Panc1 (cell line): ENCODE results near the gene FGL2. TPM values are rescaled to one million over a fixed set of nuclear protein-coding genes. Genes with fewer than 3 reads are reported as not detected.
"Not testable (repeated sequence)": the region's sequence is repeated elsewhere in the genome, so short reads cannot be mapped to it uniquely, and the experiment has no call there.

ENCODE experiments used
- ATAC-seq: fragments of 200-7000 bp; cut with Tn5 transposase; 2 replicates; pipeline ENCODE4 v1.9.1; 2020; ENCODE audit warnings: mild to moderate bottlenecking, moderate library complexity
- BruUV-seq: library from RNA; stranded (reverse); fragments of 400-500 nt; replicated peaks from 2 replicates; lab custom pipeline; 2021; lab: Mats Ljungman, UMichigan
- CTCF ChIA-PET: fragments of 300-600 bp; sonication (Branson Sonifier 250); formaldehyde crosslinking; loops from one replicate; lab custom pipeline; 2022; ENCODE audit warnings: antibody characterized with exemption; lab: Charles Lee
- POLR2A ChIA-PET: fragments of 300-600 bp; sonication (Branson Sonifier 250); formaldehyde crosslinking; loops from one replicate; lab custom pipeline; 2022; ENCODE audit warnings: antibody characterized with exemption; lab: Charles Lee
- DNase-seq: peaks from one replicate; pipeline ENCODE4 v3.0.0-alpha.2; 2010; ENCODE audit warnings: low read depth, low spot score
- H3K27ac ChIP-seq: 2 replicates; pipeline ENCODE4 v1.5.1; 2011; ENCODE audit warnings: mild to moderate bottlenecking, low read length, inconsistent platforms
- H3K27me3 ChIP-seq: fragments of 200-500 bp; sonication (Bioruptor generic); 2 replicates; pipeline ENCODE4 v1.6.0; 2014; ENCODE audit warnings: low read length, inconsistent platforms; ENCODE audit not compliant: control insufficient read depth, insufficient read depth
- H3K36me3 ChIP-seq: fragments of 200-500 bp; sonication (Bioruptor generic); 2 replicates; pipeline ENCODE4 v1.5.1; 2014; ENCODE audit warnings: inconsistent platforms, mild to moderate bottlenecking, low read length, moderate library complexity; ENCODE audit not compliant: control insufficient read depth, insufficient read depth
- H3K4me1 ChIP-seq: 2 replicates; pipeline ENCODE4 v1.5.1; 2011; ENCODE audit warnings: inconsistent platforms, mild to moderate bottlenecking, low read length, moderate library complexity; ENCODE audit not compliant: control insufficient read depth, insufficient read depth
- H3K4me3 ChIP-seq, 2 experiments: 2 replicates each; pipeline ENCODE4 v1.5.1; 2011 to 2012; ENCODE audit warnings: low read depth in 2 of 2, low read length in 2 of 2, mild to moderate bottlenecking in 2 of 2, inconsistent platforms in 1 of 2, moderate library complexity in 1 of 2
- H3K9me3 ChIP-seq: fragments of 200-500 bp; sonication (Bioruptor generic); 2 replicates; pipeline ENCODE4 v1.5.1; 2014; ENCODE audit warnings: low read depth, mild to moderate bottlenecking, inconsistent platforms, low read length, moderate library complexity; ENCODE audit not compliant: control insufficient read depth, insufficient read depth
- CTCF ChIP-seq: fragments of 450-650 bp; IDR thresholded peaks from 2 replicates; pipeline ENCODE4 v1.5.1; 2017; ENCODE audit warnings: mild to moderate bottlenecking
- POLR2AphosphoS5 ChIP-seq: IDR thresholded peaks from 2 replicates; pipeline ENCODE4 v1.6.1; 2012; ENCODE audit warnings: mild to moderate bottlenecking, low read depth, low read length, moderate library complexity
- REST ChIP-seq, 2 experiments: IDR thresholded peaks; 2 replicates each; pipeline ENCODE4 v1.6.1; 2011 to 2012; ENCODE audit warnings: low read depth in 2 of 2, control low read depth in 1 of 2, low read length in 1 of 2, mild to moderate bottlenecking in 1 of 2, moderate library complexity in 1 of 2; ENCODE audit not compliant: insufficient read depth in 1 of 2
- SIN3A ChIP-seq: IDR thresholded peaks from 2 replicates; pipeline ENCODE4 v1.6.1; 2012; ENCODE audit warnings: low read depth, mild to moderate bottlenecking, low read length, moderate library complexity, borderline replicate concordance; ENCODE audit not compliant: insufficient read depth
- TCF7L2 ChIP-seq: IDR thresholded peaks from 2 replicates; pipeline ENCODE4 v1.6.1; 2011; ENCODE audit warnings: mild to moderate bottlenecking, low read depth, low read length, inconsistent platforms
- in situ Hi-C: cut with HindIII; loops from 2 replicates; pipeline ENCODE4 v1.10.0; 2016; ENCODE audit warnings: low sequenced_read_pairs, low pct_unique_long_range_greater_than_20kb
- intact Hi-C: fragments of 100-400 bp; cut with micrococcal nuclease; formaldehyde crosslinking; loops from one replicate; pipeline ENCODE4 v1.10.0; 2022; ENCODE audit not compliant: unreplicated experiment
- total RNA-seq: library from RNA; stranded (reverse); gene quantifications from one replicate; pipeline ENCODE4 v1.2.1, GENCODE V29; 2021; ENCODE audit not compliant: unreplicated experiment

The FGL2 gene
- total RNA-seq, 1 experiment from 2014 or later, result not detected

- DNase-seq, result no peak
- Histone ChIP-seq H3K36me3 (no peaks in the 10 kb centered on the region), H3K4me3 (no peak overlapping the region), H3K9me3 (no peaks in the 10 kb centered on the region), H3K27ac (no peak overlapping the region), H3K4me1 (no peaks in the 10 kb centered on the region), H3K27me3 (no peaks in the 10 kb centered on the region)
- in situ Hi-C loops (no loop called here), intact Hi-C loops (loop anchor here (10.0 kb wide), 1 partner anchor 56 kb away; the partner anchor contains the start of gene CCDC146)
- ChIA-PET POLR2A (no interaction called here), CTCF (no interaction called here)
- TF ChIP-seq POLR2AphosphoS5 (no peak), SIN3A (no peak), TCF7L2 (no peak), REST (IDR thresholded peaks at IDR 0.05; ENCODE audit: insufficient read depth in 1 of 2, low read depth in 2 of 2, low read length in 1 of 2) (no peak), CTCF (no peak)
- no peak for ATAC-seq
- no TSS peak for BruUV-seq
Observed at GRCh38 chr7:77181015-77181595, 18.5 kb downstream of the FGL2 start.

- H3K9me3 ChIP-seq, H3K27ac ChIP-seq, ATAC-seq, intact Hi-C loops, H3K4me1 ChIP-seq, H3K27me3 ChIP-seq, H3K36me3 ChIP-seq, BruUV-seq, CTCF ChIA-PET, DNase-seq, in situ Hi-C loops, POLR2A ChIA-PET, H3K4me3 ChIP-seq: not testable (repeated sequence)
Observed at GRCh38 chr7:77178024-77178423, 21.6 kb downstream of the FGL2 start.

GRCh38 chr7:77177321-77177904 is 22.2 kb downstream of the FGL2 start:
- H3K27ac ChIP-seq, intact Hi-C loops, H3K27me3 ChIP-seq, H3K4me1 ChIP-seq, POLR2A ChIA-PET, in situ Hi-C loops, BruUV-seq, H3K9me3 ChIP-seq, DNase-seq, H3K36me3 ChIP-seq, CTCF ChIA-PET, ATAC-seq, H3K4me3 ChIP-seq: not testable (repeated sequence)

- H3K4me1 ChIP-seq, H3K36me3 ChIP-seq, DNase-seq, H3K9me3 ChIP-seq, in situ Hi-C loops, ATAC-seq, BruUV-seq, CTCF ChIA-PET, H3K27ac ChIP-seq, H3K4me3 ChIP-seq, POLR2A ChIA-PET, H3K27me3 ChIP-seq, intact Hi-C loops: not testable (repeated sequence)
Observed at GRCh38 chr7:77175274-77175800, 24.3 kb downstream of the FGL2 start.

GRCh38 chr7:77174418-77174817 is 25.2 kb downstream of the FGL2 start:
- POLR2A ChIA-PET, H3K27ac ChIP-seq, H3K27me3 ChIP-seq, DNase-seq, BruUV-seq, H3K4me1 ChIP-seq, H3K9me3 ChIP-seq, in situ Hi-C loops, CTCF ChIA-PET, H3K36me3 ChIP-seq, ATAC-seq, intact Hi-C loops, H3K4me3 ChIP-seq: not testable (repeated sequence)
